Endothelial cell of umbilical vein (primary cell): ENCODE data around the gene C4orf54. TPM values are rescaled to one million over a fixed set of nuclear protein-coding genes. Genes with fewer than 3 reads are reported as not detected.

Experiments used
- BruUV-seq: library from RNA; stranded (reverse); fragments of 400-500 nt; replicated peaks from 2 replicates; lab custom pipeline; 2021; lab: Mats Ljungman, UMichigan
- CTCF ChIA-PET: fragments of 300-600, 350-600 bp; sonication (Branson Sonifier 250); formaldehyde crosslinking; loops from one replicate; lab custom pipeline; 2021; ENCODE audit warnings: antibody characterized with exemption, inconsistent platforms; lab: Charles Lee
- POLR2A ChIA-PET: fragments of 300-600, 350-600 bp; sonication (Branson Sonifier 250); formaldehyde crosslinking; loops from one replicate; lab custom pipeline; 2021; ENCODE audit warnings: antibody characterized with exemption, inconsistent platforms; lab: Charles Lee
- DNase-seq: peaks from one replicate; pipeline ENCODE4 v3.0.0-alpha.2; 2011; ENCODE audit warnings: low read depth, low spot score
- FAIRE-seq: peaks from 2 replicates; lab custom pipeline; 2011; peaks lifted over from hg19 to GRCh38; lab: Jason Lieb, UNC
- H2AFZ ChIP-seq: 2 replicates; pipeline ENCODE4 v1.6.0; 2012; ENCODE audit warnings: low read depth, low read length, control low read depth, inconsistent platforms
- H3K27ac ChIP-seq: 2 replicates; pipeline ENCODE4 v1.5.1; 2011; ENCODE audit warnings: low read depth, mild to moderate bottlenecking, control low read depth, low read length, moderate library complexity; ENCODE audit not compliant: insufficient read depth
- H3K27me3 ChIP-seq, 2 experiments: 2 replicates each; pipeline versions ENCODE4 v1.6.0 to v1.6.1; 2011; ENCODE audit warnings: low read length in 2 of 2, mixed read lengths in 1 of 2; ENCODE audit not compliant: control insufficient read depth in 2 of 2, insufficient read depth in 2 of 2
- H3K36me3 ChIP-seq, 2 experiments: 2 replicates in 1 of 2; 3 replicates in 1 of 2; pipeline ENCODE4 v1.5.1; 2011; ENCODE audit warnings: low read length in 2 of 2, mild to moderate bottlenecking in 1 of 2, moderate library complexity in 1 of 2; ENCODE audit not compliant: control insufficient read depth in 2 of 2, insufficient read depth in 2 of 2; ENCODE audit errors: extremely low read depth in 1 of 2
- H3K4me1 ChIP-seq: 3 replicates; pipeline ENCODE4 v1.5.1; 2011; ENCODE audit warnings: mild to moderate bottlenecking, low read length; ENCODE audit not compliant: control insufficient read depth, insufficient read depth; ENCODE audit errors: extremely low read depth
- H3K4me2 ChIP-seq: 2 replicates; pipeline ENCODE4 v1.6.1; 2011; ENCODE audit warnings: low read length, control low read depth, mixed read lengths; ENCODE audit not compliant: insufficient read depth
- H3K4me3 ChIP-seq, 3 experiments: fragments of 200-600 bp in 1 of 3; sonication (generic), shearing (Covaris generic) in 1 of 3; replicated peaks in 1 of 3; 2 replicates each; pipeline ENCODE4 v1.5.1; 2011 to 2016; ENCODE audit warnings: control low read depth in 3 of 3, low read length in 3 of 3, mild to moderate bottlenecking in 2 of 3, inconsistent platforms in 1 of 3, low read depth in 1 of 3, moderate library complexity in 1 of 3; ENCODE audit not compliant: insufficient read depth in 1 of 3
- H3K79me2 ChIP-seq: 2 replicates; pipeline ENCODE4 v1.6.0; 2012; ENCODE audit warnings: low read length, inconsistent platforms; ENCODE audit not compliant: control insufficient read depth, insufficient read depth
- H3K9ac ChIP-seq: replicated peaks from 2 replicates; pipeline ENCODE3; 2011; ENCODE audit warnings: low read length, control low read depth; ENCODE audit not compliant: insufficient read depth; ENCODE audit errors: extremely low read depth
- H3K9me1 ChIP-seq: replicated peaks from 3 replicates; pipeline ENCODE4 v1.6.0; 2011; ENCODE audit warnings: mild to moderate bottlenecking, low read length; ENCODE audit not compliant: control insufficient read depth, insufficient read depth; ENCODE audit errors: extremely low read depth
- H3K9me3 ChIP-seq: replicated peaks from 2 replicates; pipeline ENCODE4 v1.5.1; 2012; ENCODE audit warnings: low read length, inconsistent platforms; ENCODE audit not compliant: control insufficient read depth, insufficient read depth
- H4K20me1 ChIP-seq: replicated peaks from 2 replicates; pipeline ENCODE3; 2011; ENCODE audit warnings: mild to moderate bottlenecking, low read length; ENCODE audit not compliant: control insufficient read depth, insufficient read depth; ENCODE audit errors: extremely low read depth
- CTCF ChIP-seq, 2 donors: IDR thresholded peaks; 1 replicate in 1 of 2; 2 replicates in 1 of 2; pipeline ENCODE4 v1.5.1; 2011; ENCODE audit warnings: low read length in 2 of 2, mild to moderate bottlenecking in 2 of 2, moderate library complexity in 2 of 2, control low read depth in 1 of 2, inconsistent platforms in 1 of 2, low read depth in 1 of 2; ENCODE audit not compliant: insufficient read depth in 1 of 2; ENCODE audit errors: extremely low read depth in 1 of 2
- EZH2 ChIP-seq: IDR thresholded peaks from 2 replicates; pipeline ENCODE4 v1.6.1; 2012; ENCODE audit warnings: borderline replicate concordance, low read depth, mild to moderate bottlenecking, moderate library complexity, low read length, inconsistent platforms; ENCODE audit not compliant: severe bottlenecking
- FOS ChIP-seq: IDR thresholded peaks from 2 replicates; pipeline ENCODE4 v1.6.1; 2011; ENCODE audit warnings: mild to moderate bottlenecking, low read length, moderate library complexity, borderline replicate concordance; ENCODE audit not compliant: insufficient read depth
- GATA2 ChIP-seq: IDR thresholded peaks from 2 replicates; pipeline ENCODE4 v1.7.0; 2011; ENCODE audit warnings: low read depth, mild to moderate bottlenecking, moderate library complexity, mixed read lengths, low read length; ENCODE audit not compliant: insufficient read length, insufficient read depth
- JUN ChIP-seq: IDR thresholded peaks from 2 replicates; pipeline ENCODE4 v1.6.1; 2011; ENCODE audit warnings: borderline replicate concordance, low read depth; ENCODE audit not compliant: insufficient read length, insufficient read depth
- MYC ChIP-seq: IDR thresholded peaks from one replicate; pipeline ENCODE4 v1.6.1; 2011; ENCODE audit warnings: mild to moderate bottlenecking, low read depth, low read length
- POLR2A ChIP-seq: IDR thresholded peaks from 2 replicates; pipeline ENCODE4 v1.6.1; 2012; ENCODE audit warnings: low read depth, mild to moderate bottlenecking, control low read depth, low read length
- POLR2AphosphoS5 ChIP-seq: IDR thresholded peaks from 2 replicates; pipeline ENCODE4 v1.6.1; 2012; ENCODE audit warnings: low read depth, mild to moderate bottlenecking, control low read depth, low read length, moderate library complexity; ENCODE audit not compliant: insufficient read depth
- dilution Hi-C: fragments of 300-500 bp; cut with MboI; formaldehyde crosslinking; loops from one replicate; pipeline ENCODE4 v1.15.0; 2019; ENCODE audit warnings: low sequenced_read_pairs; ENCODE audit not compliant: extremely low pct_ligation_motif_present
- intact Hi-C: fragments of 100-400 bp; cut with micrococcal nuclease; formaldehyde crosslinking; loops from one replicate; pipeline ENCODE4 v1.10.0; 2022
- polyA plus RNA-seq, 4 experiments: library from polyadenylated mRNA; depleted of rRNA in 3 of 4; stranded (reverse) in 3 of 4; unstranded in 1 of 4; fragments of >200 nt; gene quantifications; 2 replicates each; pipeline versions ENCODE4 v1.2.1 to v1.2.3, GENCODE V29; 2011 to 2012; ENCODE audit warnings: missing spikeins in 1 of 4
- total RNA-seq: library from RNA; stranded (reverse); gene quantifications from 2 replicates; pipeline ENCODE4 v1.2.3, GENCODE V29; 2021
- TF ChIP-seq, protein P1 (sequence below): IDR thresholded peaks from 2 replicates; pipeline ENCODE4 v1.6.1; 2011; ENCODE audit not compliant: insufficient read depth, insufficient read length

C4orf54 gene
- total and polyA plus RNA-seq, 2 donors (not counting 3 experiments of a cell fraction or from before 2014, with no cell fraction given), result not detected

DNA sequence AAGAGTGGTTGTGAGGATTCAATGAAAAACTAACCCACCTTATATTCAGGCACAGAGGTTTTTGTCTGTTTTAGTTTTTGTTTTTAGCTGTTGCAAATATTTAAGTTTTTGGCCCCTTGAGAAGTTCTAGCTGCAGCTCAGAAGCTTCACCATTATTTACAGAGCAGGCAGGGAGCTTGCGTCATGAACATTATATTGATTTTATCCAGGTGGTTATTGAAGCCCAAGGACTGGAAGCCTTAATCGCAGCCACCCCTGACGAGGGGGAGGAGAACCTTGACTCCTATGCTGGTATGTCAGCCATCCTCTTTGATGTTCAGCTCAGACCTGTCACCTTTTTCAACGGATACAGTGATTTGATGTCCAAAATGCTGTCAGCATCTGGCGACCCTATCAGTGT lies 44.9 kb downstream of the C4orf54 start:
- Histone ChIP-seq H3K9me1 (no peaks in the 10 kb centered on the region), H2AFZ (no peak overlapping the region), H4K20me1 (no peaks in the 10 kb centered on the region), H3K27ac (no peak overlapping the region), H3K4me2 (no peak overlapping the region), H3K4me3 (no peak overlapping the region), H3K27me3 (no peaks in the 10 kb centered on the region), H3K9ac (no peak overlapping the region), H3K4me1 (no peaks in the 10 kb centered on the region), H3K36me3 (no peaks in the 10 kb centered on the region), H3K9me3 (no peaks in the 10 kb centered on the region), H3K79me2 (no peaks in the 10 kb centered on the region)
- intact Hi-C loops, result no loop called here
- ChIA-PET POLR2A (no interaction called here), CTCF (no interaction called here)
- no TSS peak for BruUV-seq
- no peak for DNase-seq
- FAIRE-seq, result no peak
- TF ChIP-seq, protein P1, sequence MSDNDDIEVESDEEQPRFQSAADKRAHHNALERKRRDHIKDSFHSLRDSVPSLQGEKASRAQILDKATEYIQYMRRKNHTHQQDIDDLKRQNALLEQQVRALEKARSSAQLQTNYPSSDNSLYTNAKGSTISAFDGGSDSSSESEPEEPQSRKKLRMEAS, result no peak
- TF ChIP-seq MYC (no peak), EZH2 (no peak), JUN (no peak), CTCF (IDR thresholded peaks at IDR 0.05; ENCODE audit: extremely low read depth in 1 of 2, insufficient read depth in 1 of 2, low read depth in 1 of 2, low read length in 2 of 2) (no peak), GATA2 (no peak), POLR2AphosphoS5 (no peak), FOS (no peak), POLR2A (no peak)
- dilution Hi-C loops, result no loop called here
